CD1c-positive myeloid dendritic cell (primary cell): ENCODE data around the gene SPPL2A.

ENCODE experiments used
- DNase-seq: peaks from one replicate; pipeline ENCODE4 v3.0.0-alpha.2; 2016; ENCODE audit errors: extremely low spot score

The SPPL2A gene

DNA sequence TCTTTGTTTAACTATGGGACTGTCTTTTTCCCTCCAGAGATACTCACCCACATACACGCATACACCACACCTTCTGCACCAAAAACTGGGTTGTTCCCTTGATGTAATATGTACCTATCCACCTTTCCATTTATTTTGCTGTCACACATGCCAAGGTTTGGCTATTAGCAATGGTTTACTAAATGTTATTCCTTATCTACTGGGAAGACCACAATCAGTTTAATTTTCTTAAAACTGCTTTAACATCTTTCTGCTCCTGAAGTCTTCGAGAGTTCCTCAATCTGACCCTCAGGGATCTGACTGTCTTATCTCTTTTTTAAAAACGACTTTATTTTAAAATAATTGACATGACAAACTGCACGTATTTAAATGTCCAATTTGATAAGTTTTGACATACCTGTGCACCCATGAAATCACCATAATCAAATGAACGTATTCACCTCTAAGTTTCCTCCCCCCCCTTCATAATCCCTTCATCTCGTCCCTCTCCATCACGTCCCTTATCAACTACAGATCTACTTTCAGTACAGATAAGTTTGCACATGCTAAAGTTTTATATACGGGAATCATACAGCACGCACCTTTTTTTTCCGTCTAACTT, 78.1 kb downstream of the SPPL2A start:
- DNase-seq = no peak

DNA sequence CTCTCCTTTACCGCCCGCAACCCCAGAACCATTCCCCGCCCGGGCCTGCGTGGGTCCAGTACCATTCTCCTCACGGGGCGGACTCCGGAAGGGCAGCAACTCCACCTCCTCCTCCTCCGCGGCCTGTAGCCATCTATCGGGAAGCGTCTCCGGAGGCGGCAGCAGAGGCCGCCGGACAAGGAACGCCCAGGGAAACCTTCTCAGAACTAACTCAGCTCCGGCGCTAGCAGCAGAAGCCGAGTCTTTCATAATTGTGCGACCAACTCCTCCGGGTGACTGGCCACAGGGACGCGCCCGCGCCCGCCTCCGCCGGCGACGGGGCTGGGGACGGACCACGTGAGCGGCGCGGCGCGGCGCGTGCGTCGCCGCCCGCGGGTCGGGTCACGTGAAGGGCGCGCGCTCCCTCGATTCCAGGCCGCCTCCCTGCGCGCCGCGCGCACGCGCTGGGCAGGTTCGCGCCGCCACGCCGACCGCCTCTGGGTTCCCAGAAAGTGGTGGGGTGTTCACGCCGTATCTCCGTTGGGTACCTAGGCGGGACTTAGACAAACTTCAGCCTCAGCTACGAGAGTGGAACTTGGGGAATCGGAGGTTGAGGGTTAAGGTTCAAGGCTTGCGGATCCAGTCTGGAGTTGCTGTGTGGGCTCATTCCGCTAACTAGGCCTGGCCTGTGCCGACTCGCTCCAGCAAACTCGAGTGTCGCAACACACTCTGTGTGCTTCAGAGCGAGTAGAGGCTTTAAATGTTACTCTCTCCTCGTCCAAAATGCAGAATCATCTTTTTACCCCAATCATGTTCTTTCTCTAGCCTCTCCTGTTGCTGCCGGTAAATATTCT, 78.8 kb downstream of the SPPL2A start, which contains the start of gene TRPM7:
TRPM7 (minus strand) TSS at position 329 of the 833 bp plus-strand sequence; CDS start at position 65, 264 bp downstream.
- peak; percentile 97 for DNase-seq

DNA sequence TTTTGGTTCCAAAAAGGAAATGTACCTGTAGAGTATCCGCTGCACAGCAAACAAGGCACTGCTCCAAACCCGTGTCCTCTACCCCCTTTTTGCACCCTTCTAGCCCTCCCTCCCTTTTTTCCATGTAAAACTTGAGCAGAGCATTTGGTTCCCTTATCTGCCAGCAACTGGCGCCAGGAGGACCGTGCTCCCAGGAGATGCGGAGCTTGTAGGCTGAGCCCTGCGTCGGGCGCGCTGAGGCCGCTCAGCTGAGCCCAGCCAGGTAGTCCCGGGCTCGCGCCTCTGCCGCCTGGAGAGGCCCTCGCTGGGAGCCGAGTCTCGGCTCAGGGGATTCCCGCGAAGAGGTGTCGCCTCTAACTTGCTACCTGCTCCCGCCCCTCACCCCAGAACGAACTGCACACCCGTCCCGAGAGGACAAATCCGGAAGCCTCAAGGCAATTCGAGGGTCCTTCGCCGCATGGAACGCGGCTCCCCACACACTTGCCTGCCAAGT, 79.5 kb downstream of the SPPL2A start:
- no peak for DNase-seq

DNA sequence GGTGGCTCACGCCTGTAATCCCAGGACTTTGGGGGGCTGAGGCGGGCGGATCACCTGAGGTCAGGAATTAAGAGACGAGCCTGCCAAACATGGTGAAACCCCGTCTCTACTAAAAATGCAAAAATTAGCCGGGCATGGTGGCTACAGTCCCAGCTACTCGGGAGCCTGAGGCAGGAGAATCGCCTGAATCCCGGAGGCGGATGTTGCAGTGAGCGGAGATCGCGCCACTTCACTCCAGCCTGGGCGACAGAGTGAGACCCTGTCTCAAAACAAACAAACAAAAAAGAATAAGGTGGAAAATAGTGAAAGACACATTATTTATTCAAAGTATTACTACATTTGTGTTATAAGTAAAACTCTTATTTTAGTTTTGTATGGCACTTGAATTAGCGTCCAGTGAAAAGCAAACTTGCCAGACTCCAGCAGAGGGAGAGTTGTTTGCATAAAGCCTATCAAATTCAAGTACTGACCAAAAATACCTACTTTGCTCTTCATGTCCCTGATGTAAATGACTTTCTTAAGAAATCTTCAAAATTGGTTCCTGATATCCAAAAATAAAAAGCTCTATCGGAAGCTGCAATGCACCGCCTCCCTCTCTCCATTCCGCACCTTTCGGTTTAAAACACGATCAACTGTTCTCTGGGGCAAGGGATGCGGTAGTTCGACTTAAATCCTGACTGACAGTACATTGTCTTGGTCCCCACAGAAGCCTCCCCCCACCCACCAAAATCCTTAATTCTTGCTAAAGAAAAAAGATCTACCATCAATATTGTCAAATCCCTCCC, 80.1 kb downstream of the SPPL2A start:
- DNase-seq = no peak

DNA sequence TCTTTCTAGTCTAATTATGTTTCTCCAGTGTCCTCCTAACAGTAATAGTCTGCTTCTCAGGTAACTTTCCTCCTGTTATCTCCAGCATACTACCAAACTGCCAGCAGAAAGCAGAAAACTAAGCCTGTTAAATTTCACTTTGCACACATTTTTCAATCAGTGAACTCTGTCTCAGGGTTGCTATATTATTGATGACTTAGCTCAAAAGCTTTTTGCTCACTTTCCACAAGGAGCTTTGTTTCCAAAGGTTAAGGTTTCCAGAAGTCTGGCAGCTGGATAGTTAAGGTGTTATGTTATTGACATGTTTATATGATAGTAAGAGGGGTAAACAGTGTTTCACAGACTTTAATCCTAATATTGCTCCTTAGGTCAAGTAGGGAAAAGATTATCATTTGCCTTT, 84.0 kb downstream of the SPPL2A start:
- DNase-seq = no peak

DNA sequence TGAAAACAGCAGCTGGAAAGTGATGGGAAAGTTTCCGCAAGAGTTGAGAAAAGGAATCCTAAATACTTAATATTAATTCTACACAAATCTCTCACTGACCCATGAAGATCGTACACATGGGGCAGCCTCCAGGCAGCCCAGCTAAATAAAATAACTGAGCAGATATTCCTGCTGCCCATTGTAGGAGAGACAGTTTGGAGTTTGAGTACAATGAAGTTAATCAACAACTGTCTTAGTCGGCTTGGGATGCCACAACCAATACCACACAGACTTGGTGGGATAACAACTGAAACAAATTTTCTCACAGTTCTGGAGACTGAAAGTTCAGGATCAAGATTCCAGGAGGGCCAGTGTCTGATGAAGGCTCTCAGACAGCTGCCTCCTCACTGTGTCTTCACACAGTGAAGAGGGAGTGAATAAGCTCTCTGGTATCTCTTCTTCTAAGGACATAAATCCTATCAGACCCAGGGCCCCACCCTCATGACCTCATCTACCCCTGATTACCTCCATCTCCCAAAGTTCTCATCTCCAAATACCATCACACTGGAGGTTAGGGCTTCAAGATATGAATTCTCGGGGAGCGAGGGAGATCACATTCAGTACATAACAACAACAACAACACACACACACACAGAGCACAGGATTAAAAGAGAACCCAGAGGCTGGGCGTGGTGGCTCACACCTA, 88.6 kb downstream of the SPPL2A start:
- no peak for DNase-seq

DNA sequence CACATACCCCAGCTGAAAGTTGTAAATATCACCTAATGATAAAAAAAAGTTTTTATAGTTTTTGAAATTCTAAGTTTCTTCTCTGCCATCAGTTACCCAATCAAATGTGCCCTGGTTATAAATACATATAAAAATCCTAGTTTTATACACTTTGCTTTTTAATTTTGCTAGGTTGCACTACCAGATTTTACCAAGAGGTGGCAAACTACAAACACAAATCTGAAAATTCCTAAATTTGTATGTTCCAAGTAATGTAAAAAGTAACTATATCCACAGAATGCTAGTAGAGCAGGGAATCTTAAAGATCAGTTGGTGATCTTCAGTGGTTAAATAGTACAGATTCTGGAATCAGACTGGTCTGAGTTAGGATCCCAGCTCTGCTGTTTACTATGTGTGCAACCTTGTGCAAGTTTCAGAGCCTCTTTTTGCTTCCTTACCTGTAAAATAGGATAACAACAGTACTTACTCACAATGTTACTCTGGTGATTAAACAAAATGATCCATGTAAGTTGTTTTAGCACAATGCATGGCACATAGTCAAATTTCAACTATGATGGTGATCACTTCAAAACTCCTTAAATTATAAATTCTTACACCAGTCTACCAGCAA, 89.9 kb downstream of the SPPL2A start:
- DNase-seq = peak; percentile 42

DNA sequence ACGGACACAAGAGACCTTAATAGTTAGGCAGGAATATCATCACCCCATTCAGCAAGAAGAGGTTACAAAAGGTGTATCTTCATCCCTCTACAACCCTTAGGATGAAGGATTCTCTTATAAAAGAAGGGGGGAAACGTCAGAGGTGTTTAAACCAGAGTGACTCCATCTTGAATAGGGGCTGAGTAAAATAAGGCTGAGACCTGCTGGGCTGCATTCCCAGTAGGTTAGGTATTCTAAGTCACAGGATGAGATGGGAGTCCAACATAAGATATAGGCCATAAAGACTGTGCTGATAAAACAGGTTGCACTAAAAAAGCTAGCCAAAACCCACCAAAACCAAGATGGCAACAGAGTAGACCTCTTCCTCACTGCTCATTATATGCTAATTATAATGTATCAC, 95.4 kb downstream of the SPPL2A start:
- DNase-seq = no peak

DNA sequence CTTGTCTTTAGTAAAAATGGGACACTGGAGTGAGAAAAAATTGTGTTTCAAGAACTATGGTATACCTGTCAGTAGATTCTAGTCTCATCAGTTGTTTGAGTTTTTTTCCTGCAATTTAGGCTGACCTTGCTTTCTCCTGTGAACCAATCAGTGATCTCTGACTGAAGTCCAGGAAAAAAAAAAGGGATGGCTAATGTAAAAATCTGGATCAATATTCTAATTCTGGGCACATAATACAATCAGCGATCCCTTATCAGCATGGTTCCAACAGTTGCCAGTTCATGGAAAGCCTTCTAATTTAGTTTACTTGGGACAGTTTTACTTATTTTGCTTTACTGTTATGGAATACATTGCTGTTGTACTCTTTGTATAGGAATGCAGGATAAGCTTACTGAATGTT, 95.9 kb downstream of the SPPL2A start:
- no peak for DNase-seq

DNA sequence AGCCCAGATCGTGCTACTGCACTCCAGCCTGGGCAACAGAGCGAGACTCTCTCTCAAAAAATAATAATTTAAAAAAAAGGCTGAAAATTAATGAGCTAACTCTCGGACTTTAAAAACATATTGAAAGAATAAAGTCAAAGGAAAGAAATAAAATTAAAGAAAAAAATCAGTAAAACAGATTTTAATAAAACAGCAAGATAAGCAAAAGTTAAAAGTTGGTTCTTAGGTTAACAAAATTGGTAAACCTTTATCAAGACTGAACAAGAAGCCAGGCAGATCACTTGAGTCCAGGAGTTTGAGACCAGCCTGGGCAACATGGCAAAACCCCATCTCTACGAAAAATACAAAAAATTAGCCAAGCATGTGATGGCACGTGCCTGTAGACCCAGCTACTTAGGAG, 99.6 kb downstream of the SPPL2A start:
- DNase-seq = no peak

DNA sequence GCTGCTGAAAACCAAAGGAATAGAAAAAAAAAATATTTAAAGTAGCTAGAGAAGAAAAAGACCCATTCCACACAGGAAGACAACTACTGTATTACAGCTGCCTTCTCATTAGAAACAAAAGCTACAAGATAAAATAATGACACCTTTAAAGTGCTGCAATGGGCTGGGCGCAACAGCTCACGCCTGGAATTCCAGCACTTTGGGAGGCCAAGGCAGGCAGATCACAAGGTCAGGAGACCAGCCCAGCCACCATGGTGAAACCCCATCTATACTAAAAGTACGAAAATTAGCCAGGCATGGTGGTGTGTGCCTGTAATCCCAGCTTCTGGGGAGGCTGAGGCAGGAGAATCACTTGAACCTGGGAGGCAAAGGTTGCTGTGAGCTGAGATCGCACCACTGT, 110.0 kb downstream of the SPPL2A start:
- DNase-seq = no peak

DNA sequence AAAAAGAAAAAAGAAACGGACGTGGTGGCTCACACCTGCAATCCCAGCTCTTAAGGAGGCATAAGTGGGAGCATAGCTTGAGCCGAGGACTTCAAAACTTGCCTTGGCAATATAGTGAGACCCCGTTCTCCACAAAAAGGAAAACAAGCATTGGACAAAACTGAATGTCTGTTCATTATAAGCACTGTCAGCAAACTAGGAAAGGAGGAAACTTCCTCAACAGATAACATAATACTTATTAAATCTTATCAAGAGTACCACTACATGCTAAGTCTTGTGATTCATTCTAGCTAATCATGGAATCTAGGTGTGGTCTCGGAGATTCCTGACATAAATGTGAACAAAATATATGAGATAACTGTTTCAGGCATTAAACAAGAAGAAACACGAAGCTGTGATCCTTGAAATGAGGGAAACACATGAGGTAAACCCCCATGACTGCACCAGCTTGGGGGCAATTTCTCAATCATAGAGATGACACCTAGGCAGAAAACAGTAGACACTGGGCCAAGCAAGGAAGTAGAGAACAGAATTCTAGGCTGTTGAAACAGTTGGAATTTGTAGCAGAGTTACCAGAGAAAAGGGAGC, 112.3 kb downstream of the SPPL2A start:
- DNase-seq = no peak

DNA sequence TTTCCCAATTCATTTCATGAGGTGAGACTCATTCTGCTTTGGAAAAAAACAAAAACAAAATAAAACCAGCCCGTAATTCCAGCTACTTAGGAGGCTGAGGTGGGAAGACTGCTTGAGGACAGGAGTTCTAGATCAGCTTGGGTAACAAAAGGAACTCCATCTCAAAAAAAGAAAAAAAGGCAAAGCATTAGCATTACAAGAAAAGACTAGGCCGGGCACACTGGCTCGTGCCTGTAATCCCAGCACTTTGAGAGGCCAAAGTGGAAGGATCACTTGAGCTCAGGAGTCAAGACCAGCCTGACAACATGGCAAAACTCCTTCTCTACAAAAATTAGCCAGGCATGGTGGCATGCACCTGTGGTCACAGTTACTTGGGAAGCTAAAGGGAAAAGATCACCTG, 112.8 kb downstream of the SPPL2A start:
- no peak for DNase-seq
